Colon (tissue), 2 donors: ENCODE data around the gene SCGB1A1.

Experiments used
- FAIRE-seq: peaks from 2 replicates; lab custom pipeline; 2012; peaks lifted over from hg19 to GRCh38; lab: Jason Lieb, UNC
- donor health status: control.
- donor health status: control.

The SCGB1A1 gene

GRCh38 chr11:62398011-62398994 lies 20.5 kb upstream of the SCGB1A1 start:
- no peak for FAIRE-seq

- no peak for FAIRE-seq
Measured at GRCh38 chr11:62399172-62399877, 19.5 kb upstream of the SCGB1A1 start.

- no peak for FAIRE-seq
Measured at GRCh38 chr11:62399878-62400266, 19.0 kb upstream of the SCGB1A1 start.

GRCh38 chr11:62400281-62400680 lies 18.6 kb upstream of the SCGB1A1 start:
- no peak for FAIRE-seq

- FAIRE-seq: no peak
Measured at GRCh38 chr11:62400760-62401159, 18.1 kb upstream of the SCGB1A1 start.

GRCh38 chr11:62401356-62401755 lies 17.5 kb upstream of the SCGB1A1 start:
- no peak for FAIRE-seq

GRCh38 chr11:62401811-62402210 lies 17.0 kb upstream of the SCGB1A1 start:
- FAIRE-seq: no peak

- FAIRE-seq: no peak
Measured at GRCh38 chr11:62402226-62402959, 16.4 kb upstream of the SCGB1A1 start.

- no peak for FAIRE-seq
Measured at GRCh38 chr11:62402960-62403730, 15.7 kb upstream of the SCGB1A1 start.

GRCh38 chr11:62404435-62404834 lies 14.4 kb upstream of the SCGB1A1 start:
- no peak for FAIRE-seq

GRCh38 chr11:62404901-62405300 lies 13.9 kb upstream of the SCGB1A1 start:
- no peak for FAIRE-seq

- no peak for FAIRE-seq
Measured at GRCh38 chr11:62406034-62406433, 12.8 kb upstream of the SCGB1A1 start.

- FAIRE-seq: no peak
Measured at GRCh38 chr11:62409831-62410230, 9.0 kb upstream of the SCGB1A1 start.

- FAIRE-seq: no peak
Measured at GRCh38 chr11:62410972-62411371, 7.9 kb upstream of the SCGB1A1 start.

GRCh38 chr11:62411524-62411923 lies 7.3 kb upstream of the SCGB1A1 start:
- no peak for FAIRE-seq

GRCh38 chr11:62413060-62413696 lies 5.7 kb upstream of the SCGB1A1 start:
- FAIRE-seq: no peak

GRCh38 chr11:62416596-62416995 lies 2.2 kb upstream of the SCGB1A1 start:
- no peak for FAIRE-seq

GRCh38 chr11:62418136-62418535 lies 697 bp upstream of the SCGB1A1 start:
- no peak for FAIRE-seq

- no peak for FAIRE-seq
Measured at GRCh38 chr11:62419314-62419929, 589 bp downstream of the SCGB1A1 start.

- no peak for FAIRE-seq
Measured at GRCh38 chr11:62419943-62420342, 1.1 kb downstream of the SCGB1A1 start.

GRCh38 chr11:62420882-62421281 lies 2.0 kb downstream of the SCGB1A1 start:
- FAIRE-seq: no peak
